NCI-H2227 (cell line): Measurements from ENCODE around the gene PIGV.
"Not testable (repeated sequence)": the region's sequence is repeated elsewhere in the genome, so short reads cannot be mapped to it uniquely, and the experiment has no call there.

ENCODE experiments used
- DNase-seq: peaks from one replicate; lab custom pipeline; 2025; ENCODE audit not compliant: unreplicated experiment; lab: John Stamatoyannopoulos, UW

Gene PIGV

GRCh38 chr1:26831546-26832248 is 43.9 kb downstream of the PIGV start:
- DNase-seq: no peak

GRCh38 chr1:26832249-26832960 is 44.7 kb downstream of the PIGV start:
- DNase-seq: no peak

- peak; percentile 51 for DNase-seq
Measured at GRCh38 chr1:26833432-26834405, 46.0 kb downstream of the PIGV start.

- not testable (repeated sequence) for DNase-seq
Measured at GRCh38 chr1:26837665-26838064, 49.9 kb downstream of the PIGV start.

- no peak for DNase-seq
Measured at GRCh38 chr1:26838474-26839338, 51.0 kb downstream of the PIGV start.

GRCh38 chr1:26839339-26839722 is 51.6 kb downstream of the PIGV start:
- no peak for DNase-seq

- DNase-seq: no peak
Measured at GRCh38 chr1:26839779-26840178, 52.0 kb downstream of the PIGV start.

GRCh38 chr1:26844424-26845196 is 56.9 kb downstream of the PIGV start:
- DNase-seq: no peak

- DNase-seq: not testable (repeated sequence)
Measured at GRCh38 chr1:26847826-26848225, 60.1 kb downstream of the PIGV start.
